ENCODE results near the gene TRMT11. TPM values are rescaled to one million over a fixed set of nuclear protein-coding genes. Genes with fewer than 3 reads are reported as not detected.

The TRMT11 gene
- total RNA-seq, 4 donors from 2014 or later: 16.1 to 24.9 (median 18.8) TPM

DNA sequence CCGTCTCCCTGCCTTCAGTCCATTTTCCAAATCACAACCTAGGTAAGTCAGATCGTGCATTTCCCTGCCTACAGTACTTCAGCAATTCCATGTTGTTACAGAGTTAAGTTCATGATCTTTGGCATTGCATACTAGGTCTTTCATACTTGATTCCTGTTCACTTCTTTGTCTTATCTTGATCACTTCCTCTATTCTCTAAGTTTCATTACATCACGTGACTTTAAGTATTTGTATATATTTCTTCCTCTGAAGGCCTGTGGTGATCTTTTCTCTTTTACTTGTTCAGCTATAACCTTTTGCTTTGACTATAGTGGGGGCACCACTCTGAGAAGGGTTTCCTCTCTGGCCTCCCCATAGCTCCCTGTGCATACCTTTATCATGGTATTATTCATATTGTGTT, 100.2 kb downstream of the TRMT11 start:
- Histone ChIP-seq H3K4me1 (no peaks in the 10 kb centered on the region), H3K27me3 (no peaks in the 10 kb centered on the region), H3K27ac (replicated peaks in 1 of 4) (no peak overlapping the region), H3K36me3 (no peaks in the 10 kb centered on the region), H3K9me3 (no peaks in the 10 kb centered on the region), H3K4me3 (no peak overlapping the region)
- DNase-seq (ENCODE audit: extremely low spot score): no peak
- intact Hi-C loops (cut with DNase I): no loop called here
- TF ChIP-seq, protein P1, sequence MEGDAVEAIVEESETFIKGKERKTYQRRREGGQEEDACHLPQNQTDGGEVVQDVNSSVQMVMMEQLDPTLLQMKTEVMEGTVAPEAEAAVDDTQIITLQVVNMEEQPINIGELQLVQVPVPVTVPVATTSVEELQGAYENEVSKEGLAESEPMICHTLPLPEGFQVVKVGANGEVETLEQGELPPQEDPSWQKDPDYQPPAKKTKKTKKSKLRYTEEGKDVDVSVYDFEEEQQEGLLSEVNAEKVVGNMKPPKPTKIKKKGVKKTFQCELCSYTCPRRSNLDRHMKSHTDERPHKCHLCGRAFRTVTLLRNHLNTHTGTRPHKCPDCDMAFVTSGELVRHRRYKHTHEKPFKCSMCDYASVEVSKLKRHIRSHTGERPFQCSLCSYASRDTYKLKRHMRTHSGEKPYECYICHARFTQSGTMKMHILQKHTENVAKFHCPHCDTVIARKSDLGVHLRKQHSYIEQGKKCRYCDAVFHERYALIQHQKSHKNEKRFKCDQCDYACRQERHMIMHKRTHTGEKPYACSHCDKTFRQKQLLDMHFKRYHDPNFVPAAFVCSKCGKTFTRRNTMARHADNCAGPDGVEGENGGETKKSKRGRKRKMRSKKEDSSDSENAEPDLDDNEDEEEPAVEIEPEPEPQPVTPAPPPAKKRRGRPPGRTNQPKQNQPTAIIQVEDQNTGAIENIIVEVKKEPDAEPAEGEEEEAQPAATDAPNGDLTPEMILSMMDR (IDR thresholded peaks at IDR 0.05): no peak
- TF ChIP-seq POLR2A (IDR thresholded peaks at IDR 0.05; ENCODE audit: low read depth) (no peak), POLR2AphosphoS5 (IDR thresholded peaks at IDR 0.05) (no peak), EP300 (IDR thresholded peaks at IDR 0.05) (no peak)
- WGBS: 83% methylated on average over 3 of the region's 3 CpGs

Small RNAs within 50 kb of the gene (small RNA-seq; reads per million reads assigned to genes)
- gene RNA5SP216: 0 reads per million in 3 donors

Other genes with a start within 250 kb of the TRMT11 start
- 1 to 10 TPM; 1.7 to 3.1 (median 2.3) TPM for gene HEY2, start 236.9 kb upstream of the TRMT11 start, total RNA-seq
- 10 to 100 TPM; 15.4 to 29.0 (median 19.9) TPM for gene NCOA7, start 195.6 kb upstream of the TRMT11 start, total RNA-seq
- 10 to 100 TPM; 33.8 to 49.3 (median 35.8) TPM for gene HINT3, start 29.8 kb upstream of the TRMT11 start, total RNA-seq

Data from esophagus muscularis mucosa (tissue), 4 donors.